ENCODE data around the gene OPALIN.
"Not testable (repeated sequence)": the region's sequence is repeated elsewhere in the genome, so short reads cannot be mapped to it uniquely, and the experiment has no call there.

Gene OPALIN

DNA sequence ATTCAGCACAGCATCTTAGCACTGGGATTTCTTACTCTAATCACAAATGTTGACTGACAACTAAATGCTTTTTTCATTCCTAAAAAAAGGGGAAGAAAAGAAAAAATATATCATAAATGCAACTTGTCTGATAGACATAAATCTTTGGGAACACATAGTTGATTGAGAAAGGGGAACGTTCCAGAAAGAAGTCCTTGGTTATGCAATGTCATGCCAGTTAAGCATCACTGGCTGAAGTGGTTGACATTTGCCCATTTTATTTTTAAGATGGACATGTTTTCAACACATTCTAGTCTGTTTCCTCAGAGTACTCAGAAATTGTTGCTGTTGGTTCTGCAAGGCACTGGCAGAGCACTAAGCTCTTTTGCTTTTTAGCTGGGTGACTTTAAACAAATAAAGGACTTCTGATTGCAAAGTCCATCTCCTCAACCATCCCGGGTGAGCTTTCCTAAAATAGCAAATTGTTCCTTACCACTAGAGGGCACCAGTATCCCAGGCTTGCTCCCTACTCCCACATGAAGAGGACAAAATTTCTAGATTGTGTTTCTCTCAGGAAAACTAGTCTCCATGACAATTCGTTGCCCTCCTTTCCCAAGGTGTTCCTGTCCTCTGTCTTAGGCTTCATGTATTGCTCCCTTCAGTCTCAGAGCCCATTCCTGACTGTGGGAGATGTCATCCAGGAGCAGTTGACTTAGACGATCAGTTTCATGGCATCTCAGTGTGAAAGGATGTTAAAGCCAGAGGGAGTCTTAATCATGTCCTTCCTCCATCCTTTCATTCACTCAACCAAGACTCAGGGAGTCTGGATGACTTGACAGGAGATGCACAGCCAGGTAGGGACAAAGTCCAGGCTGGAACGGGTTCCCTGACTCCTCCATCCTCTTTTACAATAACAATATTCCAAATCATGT is 23.9 kb downstream of the OPALIN start:
- peak; percentile 40 for DNase-seq

DNA sequence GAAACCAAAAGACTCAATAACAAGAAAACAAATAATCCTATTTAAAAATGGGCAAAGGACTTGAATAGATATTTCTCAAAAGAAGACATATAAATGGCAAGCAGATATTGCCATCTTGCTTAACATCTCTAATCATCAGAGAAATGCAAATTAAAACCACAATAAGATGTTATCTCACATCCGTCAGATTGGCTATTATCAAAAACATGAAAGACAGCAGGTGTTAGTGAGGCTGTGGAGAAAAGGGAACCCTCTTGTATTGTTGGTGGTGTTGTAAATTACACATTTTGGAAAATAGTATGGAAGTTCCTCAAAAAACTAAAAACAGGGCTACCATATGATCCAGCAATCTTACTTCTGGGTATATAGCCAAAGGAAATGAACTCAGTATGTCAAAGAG is 25.7 kb downstream of the OPALIN start:
- DNase-seq = no peak

DNA sequence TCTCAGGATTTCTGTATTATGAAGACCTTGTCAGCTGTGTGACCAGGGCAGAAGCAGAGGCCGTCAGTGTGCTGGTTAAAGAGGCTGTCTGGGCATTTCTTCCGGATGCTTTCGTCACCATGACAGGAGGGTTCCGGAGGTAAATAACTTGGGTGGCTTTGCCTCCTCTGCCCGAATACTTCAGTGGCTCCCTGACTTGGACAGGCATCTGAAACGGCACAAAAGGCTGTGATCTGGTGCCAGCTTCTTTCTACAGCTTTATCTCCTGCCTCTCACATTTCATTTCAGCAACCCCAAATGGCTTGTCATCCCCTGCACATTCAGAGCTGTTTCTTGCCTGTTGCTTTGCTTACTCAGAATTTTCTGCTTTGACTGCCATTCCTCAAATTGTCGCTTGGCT is 31.3 kb downstream of the OPALIN start:
- no peak for DNase-seq

DNA sequence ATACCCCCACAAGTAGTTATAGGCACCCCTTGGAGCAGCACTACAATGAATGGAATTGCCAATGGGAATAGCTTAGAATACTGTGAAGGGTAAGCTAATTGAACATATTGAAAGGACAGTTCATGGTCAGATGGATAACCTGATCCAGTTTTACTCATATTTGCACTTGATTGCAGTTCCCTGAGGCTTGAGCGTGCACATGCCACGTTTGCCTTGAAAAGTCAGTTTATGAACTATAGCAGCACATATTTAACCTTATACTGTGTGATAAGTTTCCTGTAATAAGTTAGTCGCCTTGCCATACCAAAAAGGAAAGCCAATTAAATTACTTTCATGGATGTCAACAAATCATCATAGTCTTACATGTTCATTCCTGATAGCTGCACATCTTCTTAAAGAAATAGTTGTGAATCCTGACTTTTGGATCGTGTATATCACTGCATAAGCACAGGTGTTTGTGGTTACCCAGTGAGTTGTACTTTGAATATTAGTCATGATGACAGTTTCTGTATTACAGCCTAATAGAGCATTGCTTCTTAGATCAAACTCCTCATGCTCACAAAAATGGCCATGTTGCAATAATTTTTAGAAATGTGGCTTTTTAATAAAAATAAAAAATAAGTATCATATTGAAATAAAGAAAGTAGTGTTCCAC is 33.0 kb downstream of the OPALIN start:
- DNase-seq = no peak

DNA sequence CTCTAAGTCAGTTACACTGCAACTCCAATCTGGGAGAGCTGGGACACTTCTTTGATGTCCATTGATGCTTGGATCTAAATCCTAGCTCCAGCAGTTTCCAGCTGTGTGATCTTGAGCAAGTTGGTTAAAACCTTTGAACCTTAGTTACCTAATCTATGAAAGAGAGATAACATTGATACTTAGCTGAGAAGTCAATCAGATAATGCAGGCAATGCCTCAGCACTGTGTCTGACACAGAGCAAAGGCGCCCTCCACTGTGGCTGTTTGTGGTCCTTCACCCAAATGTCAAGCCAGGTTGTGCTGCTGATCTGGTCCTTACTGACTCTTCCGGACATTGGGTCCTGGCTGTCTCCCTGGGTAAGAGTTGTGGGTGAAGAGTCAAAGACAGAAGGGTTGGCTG is 34.4 kb downstream of the OPALIN start:
- DNase-seq = no peak

DNA sequence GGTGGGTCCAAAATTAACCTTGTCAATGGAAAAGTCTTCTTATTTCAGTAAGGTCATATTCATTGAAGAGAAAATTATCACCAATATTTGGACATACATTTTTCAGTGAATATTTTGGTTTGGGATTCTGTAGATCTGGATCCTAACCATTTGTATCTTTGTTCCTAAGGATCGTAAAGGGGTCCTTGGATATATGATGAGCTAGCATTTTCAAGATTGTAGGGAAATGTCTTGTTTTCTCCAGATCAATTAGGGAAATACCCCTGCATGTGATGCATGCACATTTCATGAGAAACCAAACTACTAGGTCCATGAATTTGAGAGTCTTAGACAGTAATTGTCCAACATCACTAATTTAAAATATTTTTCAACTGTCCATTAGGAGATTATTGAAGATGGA is 36.5 kb downstream of the OPALIN start:
- DNase-seq = no peak

DNA sequence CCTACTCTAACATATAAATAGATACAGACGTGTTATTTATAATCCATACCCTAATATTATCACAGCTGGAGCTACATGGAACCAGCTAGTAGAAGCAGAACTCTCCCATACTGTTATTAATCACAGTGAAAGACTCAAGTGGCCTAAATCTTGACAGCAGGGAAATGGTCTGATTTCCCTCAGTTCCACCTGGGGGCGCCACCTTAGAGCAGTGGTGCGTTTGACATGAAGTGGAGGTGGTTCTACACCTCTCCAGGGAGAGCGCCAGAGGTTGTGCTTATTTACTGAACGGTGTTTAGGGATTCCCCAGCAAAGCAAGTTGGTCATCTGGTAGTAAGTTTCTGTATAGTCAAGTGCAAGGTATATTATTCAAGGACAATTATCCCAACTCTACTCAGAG is 37.0 kb downstream of the OPALIN start:
- no peak for DNase-seq

DNA sequence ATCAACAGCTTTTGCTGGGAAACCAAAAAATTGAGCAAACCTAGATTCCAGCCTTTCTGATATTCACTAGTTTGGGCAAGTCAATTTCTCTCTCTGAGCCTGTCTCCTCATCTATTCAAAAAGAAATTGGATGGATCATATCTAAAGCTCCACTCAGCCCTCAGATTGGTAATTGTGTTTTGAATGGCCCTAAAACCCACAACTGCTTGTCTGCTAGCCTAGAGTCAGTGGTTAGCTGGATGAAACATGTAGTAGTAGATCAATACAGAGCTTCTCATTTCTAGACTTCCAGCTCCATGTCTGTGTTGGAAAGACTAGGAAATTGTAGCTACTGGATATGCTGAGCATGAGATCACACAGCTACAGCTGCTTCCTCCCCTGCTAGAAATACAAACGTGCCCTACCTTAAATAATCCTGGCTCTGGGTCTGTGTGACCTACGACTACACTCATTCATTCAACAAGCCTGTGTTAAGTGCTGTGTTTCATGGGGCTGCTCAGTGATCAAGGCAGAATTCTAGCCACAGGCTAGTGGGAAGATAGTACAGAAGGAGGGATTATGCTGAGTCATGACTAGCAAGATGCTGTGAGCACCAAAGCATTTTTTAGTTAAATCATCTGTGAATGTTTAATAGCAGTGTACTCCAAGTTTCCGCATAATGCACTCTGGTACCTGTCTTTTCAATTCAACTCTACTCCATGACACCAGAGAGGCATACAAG is 38.9 kb downstream of the OPALIN start:
- DNase-seq = no peak

DNA sequence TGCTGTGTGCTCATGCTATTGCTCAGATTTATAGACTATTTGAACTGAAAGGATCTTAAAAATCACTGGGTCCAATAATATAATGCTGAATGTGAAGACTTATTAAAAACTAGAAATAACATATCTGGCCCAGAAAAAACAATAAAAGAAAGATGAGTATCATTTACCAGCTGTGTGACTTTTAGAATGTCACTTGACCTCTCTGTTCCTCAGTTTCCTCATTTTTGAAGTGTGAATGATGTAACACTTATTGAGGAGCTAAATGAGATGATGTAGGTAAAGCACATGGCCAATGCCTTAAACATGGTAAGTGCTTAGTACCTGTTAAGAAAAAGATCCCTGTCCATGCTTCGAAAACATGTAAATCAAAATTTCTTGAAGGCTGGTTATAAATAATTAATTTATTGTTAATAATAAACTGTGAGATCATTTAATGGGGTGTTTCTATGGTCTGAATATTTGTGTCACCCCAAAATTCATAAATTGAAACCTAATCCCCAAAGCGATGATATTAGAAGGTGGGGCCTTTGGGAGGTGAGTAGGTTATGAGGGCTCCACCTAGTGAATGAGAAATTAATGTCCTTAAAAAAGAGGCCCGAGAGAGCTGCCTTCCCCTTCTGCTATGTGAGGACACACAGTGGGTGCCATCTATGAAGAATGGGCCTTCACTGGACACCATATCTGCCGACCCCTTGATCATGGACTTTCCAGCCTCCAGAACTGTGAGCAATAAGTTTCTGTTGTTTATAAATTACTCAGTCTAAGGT is 41.6 kb downstream of the OPALIN start:
- no peak for DNase-seq

DNA sequence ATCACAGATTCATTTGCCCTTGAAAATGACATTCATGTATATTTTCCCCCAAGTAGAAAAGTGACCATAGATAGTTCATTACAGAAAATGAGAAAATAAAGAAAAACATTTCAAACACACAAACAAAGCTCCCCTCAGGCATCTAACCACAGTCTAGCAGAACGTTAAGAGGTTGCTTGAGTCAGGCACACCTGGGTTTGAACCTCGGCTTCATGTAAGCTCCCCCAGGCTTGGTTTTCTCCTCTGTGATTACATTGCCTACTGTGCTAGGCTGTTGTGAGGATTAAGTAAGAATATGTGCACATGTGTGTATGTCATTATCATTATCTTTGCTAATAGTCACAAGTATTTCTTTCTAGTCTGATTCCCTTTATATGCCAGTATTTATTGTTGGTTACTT is 45.5 kb downstream of the OPALIN start:
- no peak for DNase-seq

DNA sequence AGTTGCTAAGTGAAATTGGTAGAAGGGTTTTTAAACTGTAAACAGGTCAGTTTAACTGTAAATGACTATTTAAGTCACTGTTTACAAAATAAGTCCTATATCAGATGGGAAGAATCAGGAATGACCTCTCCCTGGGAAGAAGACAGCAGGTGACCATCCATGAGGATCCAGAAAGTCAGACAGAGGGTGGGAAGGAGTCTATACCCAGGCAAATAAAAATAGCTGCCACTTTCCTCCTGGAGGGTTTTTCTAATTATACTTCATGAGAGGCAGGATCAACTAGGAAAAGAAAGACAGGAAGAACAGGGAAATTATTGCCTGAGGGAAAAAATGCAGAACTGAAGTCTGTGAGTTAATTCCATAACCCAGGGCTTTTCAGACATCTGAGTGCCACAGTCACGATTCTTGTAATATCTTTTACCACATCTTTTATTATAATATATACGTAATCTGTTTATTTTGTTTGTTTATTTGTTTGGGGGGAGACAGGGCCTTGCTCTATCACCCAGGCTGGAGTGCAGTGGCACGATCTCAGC is 47.6 kb downstream of the OPALIN start:
- no peak for DNase-seq

DNA sequence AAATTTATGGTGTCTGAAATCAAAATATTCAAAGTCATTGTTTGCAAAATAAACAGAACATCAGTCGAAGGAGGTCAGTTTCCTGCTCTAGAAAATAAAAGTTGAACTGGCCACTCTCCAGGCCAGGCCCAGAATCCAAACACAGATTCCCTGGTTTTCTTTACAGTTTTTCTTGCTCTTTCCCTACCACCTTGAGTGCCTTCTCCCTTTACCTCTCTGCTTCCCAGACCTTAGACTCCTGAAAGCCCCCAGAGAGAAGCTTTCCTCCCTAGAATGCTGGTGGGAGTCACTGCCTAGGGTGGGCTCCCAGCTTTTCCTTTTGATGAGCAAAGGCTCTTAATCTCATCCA is 48.5 kb downstream of the OPALIN start:
- no peak for DNase-seq

DNA sequence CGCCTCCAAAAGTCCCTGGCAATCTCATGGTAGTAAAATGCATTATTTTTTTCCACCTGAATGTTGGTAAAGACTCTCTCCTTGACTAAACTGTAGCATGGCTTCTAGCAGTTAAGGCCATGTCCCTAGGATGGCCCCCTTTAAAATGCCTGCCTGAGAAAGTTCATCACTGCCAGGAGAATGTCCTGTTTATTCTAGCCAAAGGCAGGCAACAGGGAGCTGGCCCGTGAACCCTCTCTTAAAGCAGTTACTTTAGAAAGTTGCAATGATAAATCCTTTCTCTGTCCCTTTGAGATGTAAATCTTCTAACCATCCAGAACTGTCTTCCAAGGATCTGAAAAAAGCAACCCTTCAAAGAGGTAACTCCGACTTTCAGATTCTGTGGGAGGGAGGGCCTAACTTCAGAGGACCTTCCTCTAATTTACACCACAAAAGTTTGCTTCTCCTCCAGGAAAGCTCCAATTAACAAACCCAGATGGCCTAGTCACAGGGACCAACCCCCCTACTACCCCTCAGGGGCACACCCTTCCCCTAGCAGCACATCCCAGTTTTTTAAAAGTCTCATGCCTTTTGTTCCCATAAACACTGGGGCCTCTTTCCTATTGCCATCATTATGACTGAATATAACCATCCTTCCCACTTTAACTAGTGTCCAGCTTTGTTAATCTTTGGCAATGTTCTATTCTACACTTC is 49.0 kb downstream of the OPALIN start:
- no peak for DNase-seq

DNA sequence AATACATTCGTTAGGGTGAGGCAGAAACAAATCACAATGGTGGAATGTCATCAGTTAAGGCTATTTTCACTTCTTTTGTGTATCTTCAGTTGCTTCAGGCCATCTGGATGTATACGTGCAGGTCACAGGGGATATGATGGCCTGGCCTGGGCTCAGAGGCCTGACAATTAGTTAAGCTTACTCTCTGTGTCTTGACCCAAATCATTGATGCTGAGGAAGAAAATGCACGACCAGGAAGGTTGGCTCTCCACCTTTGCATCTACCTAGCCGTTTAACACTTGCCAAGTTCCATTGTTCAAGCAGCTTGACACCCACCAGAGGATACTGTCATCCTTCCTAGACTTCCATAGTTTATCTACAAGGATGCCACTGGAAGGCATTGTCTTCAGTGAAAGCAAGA is 49.9 kb downstream of the OPALIN start:
- DNase-seq = not testable (repeated sequence)

DNA sequence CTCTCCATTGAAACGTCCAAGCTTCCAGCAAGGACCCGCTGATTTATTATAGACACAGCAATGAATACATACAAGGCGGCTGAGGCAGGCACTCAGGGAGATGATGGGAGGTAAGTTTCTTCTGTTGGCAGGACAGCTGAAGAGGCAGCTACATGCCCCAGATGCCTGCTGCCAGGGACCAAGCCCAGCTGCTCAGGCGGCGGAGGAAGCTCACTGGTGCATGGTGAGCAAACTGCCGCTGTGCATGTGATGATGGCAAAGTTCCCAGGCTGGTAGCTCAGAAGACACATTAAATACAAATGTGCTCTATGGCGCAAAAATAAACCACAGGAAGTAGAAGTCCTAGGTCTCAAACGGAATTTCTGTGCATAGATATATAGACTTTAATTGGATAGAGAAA is 52.3 kb downstream of the OPALIN start:
- peak; percentile 94 for DNase-seq

DNA sequence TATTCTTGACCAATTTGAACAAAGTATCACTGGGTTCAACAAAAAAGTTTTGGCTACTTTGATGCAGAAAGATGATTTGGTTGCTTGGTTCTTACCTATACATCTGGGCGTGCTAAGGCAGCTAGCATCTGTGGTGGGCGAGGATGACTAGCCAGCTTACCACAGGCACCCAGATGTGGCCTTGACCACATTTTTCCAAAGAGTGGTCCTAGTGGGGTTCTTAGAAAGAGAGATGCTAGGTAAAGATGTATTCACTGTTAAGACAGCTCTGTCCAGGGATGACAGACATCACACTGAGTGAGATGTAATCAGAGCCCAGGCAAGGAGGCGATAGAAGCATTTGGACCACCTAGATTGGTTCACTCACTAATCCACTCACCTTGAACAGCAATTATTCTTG is 53.8 kb downstream of the OPALIN start:
- DNase-seq = no peak

DNA sequence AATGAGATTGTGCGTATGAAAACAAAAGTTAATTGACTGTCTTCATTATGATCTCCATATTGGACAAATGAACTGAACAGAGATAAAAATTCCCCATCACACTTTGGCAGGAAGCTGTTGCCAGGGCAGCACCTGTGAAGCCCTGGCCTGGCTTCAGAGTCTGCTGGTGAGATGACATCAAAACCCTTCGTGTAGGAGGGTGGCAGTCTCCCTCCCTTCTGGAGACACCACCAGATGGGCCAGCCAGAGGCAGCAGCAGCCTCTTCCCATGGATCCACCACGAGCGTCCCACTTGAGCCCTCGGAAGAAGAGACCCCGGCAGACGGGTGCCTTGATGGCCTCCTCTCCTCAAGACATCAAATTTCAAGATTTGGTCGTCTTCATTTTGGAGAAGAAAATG is 54.6 kb downstream of the OPALIN start, which contains the start of gene DNTT:
DNTT (plus strand) TSS at position 205 of the 400 bp plus-strand sequence; CDS start at position 269, 64 bp downstream.
- no peak for DNase-seq

DNA sequence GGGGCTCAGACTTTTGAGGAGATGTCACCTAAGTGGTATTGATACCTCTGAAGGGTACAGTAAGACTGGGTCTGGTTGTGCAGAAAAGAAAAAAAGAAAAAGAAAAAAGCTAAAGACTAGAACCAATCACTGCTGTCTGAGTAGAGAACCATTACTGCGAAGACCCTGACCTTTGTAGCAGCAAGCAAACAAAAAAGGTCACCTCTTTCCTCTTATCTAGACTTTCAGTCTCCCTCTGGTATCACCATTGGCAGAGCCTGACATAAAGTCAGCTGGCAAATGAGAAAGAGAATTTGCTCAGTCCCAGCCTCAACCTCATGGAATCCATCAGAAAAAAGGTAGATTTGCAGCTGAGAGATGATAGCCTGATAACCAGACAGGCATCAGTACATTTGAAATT is 57.2 kb downstream of the OPALIN start:
- DNase-seq = no peak

DNA sequence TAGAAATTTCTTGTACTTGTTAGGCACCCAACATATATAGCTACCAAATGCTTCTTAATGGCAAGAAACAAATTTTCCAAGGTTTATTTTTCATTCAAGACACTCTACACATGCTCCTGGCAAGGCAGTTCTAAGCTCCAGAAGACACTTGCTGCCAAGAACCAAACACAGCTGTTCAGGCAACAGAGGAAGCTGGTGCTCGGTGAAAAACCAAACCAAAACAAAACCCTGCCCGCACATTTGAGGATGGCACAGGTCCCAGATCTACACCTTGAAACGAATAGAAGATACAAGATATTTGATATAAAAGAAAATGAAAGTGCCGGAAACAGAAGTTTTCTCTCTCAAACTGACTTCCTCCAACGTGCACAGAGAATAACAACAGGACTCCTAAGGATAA is 59.4 kb downstream of the OPALIN start:
- no peak for DNase-seq

DNA sequence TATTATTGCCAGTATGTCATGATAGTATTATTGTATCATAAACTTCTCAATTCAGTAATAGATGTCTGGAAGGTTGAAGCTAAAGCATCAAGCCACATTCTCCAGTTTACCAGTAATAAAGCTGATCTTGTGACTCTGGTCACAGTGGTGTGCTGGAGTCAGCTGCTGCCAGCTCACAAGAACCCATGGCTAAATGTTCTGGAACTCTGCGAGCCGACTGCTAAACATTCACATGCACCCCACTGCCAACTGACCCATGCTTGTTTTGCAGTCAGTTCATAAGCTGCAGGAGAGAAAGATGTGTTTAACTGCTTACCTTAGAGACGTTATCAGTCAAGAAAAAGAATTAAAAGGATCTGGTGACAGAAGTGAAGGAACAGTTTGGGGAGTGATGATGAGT is 60.4 kb downstream of the OPALIN start:
- no peak for DNase-seq

DNA sequence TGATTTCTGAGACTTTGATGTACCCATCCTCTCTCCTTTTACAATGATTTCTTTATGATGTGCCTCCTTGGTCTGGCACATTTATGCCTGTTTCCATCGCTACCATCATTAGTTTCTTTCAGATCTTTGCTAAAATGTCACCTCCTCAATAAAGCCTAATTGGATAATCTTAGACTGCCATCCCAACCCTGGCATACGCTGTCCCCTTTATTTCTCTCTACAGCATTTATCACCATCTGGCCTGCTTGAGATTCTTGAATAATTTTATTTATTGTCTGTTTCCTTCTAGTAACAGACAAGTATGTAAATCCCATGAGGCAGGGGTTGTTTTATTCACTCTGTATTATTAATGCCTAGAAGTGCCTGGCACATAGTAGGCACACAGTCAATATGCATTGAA is 61.3 kb downstream of the OPALIN start:
- no peak for DNase-seq

DNA sequence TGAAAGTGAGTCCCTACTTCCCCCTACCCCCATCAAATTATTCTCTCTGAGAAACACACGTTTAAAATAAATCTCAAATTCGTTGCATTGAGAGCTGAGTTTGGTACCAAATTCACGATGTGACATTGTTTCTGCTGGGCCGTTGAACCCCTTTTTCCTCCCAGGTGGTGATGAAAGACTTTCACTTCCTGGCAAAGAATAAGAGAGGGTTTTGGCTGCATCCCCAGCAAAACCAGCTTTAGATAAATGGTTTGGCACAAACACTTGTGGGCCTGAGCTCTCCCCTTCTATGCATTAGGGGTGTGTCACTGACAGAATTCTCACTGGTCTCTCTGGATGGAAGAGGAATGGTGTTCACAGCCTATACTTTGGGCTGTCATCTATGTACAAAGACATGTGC is 63.3 kb downstream of the OPALIN start:
- DNase-seq = no peak

Data from NCI-H1694 (cell line).